IPS-NIHi7 (cell line): ENCODE measurements around the gene SUSD3.

Experiments
- DNase-seq: peaks from one replicate; pipeline ENCODE4 v3.0.0; 2012; ENCODE audit warnings: mixed read lengths; ENCODE audit errors: extremely low spot score

SUSD3 gene

DNA sequence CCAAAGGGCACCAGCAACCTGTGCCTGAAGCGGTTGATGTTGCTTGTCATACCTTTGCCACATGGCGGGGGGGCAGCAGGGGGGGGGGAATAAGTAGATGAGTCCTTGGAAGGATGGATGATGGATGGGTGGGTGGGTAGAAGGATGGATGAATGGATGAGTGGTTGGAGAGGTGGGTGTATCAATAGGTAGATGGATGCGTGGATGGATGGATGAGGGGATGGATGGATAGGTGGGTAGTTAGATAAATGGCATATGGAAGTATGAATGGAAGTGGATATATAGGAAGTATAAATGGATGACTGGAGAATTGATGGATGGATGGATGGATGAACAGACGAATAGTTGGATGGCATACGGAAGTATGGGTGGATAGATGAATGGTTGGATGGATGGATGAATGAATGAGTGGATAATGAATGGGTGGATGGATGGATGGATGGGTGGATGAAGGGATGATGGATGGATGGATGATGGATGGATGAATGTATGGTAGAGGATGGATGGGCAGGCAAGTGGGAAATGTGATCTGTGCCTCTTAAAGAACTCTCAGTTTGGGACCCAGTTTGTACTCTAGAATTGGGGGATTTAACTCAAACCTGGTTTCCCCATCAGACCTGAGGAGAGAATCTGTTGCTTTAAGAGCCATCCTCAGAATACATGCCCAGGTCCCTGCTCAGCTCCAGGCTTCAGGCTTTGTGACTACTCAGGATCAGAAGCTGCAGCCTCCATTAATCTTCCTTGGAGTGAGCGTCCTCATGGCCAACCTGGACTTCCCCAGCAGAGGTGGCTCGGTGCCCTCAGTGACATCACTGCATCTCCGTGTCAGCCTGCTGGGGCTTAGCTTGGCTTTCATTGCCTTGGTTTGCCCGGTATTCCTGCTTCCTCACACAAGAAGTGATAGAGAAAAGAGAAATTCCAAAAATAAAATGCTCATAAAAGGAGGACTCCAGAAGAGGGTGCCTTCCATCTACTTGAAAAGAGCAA lies 27.6 kb upstream of the SUSD3 start:
- no peak for DNase-seq

DNA sequence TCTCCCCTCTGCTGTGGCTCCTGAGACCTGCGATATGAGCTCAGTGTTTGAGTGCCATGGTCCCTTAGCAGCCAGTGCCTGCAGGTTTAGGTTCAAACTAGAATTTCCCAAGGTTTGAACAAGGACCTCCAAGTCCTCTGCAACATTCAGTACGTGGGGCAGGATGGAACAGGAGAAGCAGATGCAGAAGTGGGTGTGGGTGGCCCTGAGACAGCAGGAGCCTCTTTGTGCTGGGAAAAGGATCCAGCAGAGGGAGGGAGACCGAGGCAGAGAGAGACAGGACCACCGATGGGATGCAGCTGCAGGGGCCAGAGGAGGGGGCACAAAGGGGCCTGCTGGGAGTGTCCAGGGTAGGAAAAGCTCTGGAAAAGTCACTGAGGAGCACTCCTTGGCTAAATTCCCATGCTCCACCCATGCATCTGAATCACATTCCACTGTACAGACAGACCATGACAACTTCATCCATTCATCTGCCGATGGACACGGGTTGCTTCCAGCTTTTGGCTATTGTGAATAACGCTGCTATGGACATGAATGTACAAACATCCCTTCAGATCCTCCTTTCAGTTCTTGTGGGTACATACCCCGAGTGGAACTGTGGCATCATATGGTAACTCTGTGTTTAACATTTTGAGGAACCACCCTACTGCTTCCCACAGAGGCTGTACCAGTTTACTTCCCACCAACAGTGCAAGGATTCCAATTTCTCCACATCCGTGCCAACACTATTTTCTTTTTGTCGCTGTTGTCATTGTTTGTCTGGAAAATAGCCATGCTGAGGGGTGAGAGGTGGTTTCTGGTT lies 26.7 kb upstream of the SUSD3 start:
- DNase-seq, result no peak

DNA sequence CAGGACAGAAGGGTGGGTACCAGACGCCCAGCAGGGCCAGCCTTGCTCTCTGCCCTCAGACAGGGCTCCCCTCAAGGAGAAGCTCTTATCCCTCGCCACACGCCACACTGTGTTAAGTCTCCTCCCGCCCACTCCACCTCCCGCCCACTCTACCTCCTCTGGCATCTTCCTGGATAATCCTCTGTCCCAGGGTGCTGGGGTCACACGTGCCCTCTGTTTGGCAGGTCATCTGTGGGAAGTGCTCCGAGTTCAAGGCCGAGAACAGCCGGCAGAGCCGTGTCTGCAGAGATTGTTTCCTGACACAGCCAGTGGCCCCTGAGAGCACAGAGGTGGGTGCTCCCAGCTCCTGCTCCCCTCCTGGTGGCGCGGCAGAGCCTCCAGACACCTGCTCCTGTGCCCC lies 26.0 kb upstream of the SUSD3 start:
- no peak for DNase-seq

DNA sequence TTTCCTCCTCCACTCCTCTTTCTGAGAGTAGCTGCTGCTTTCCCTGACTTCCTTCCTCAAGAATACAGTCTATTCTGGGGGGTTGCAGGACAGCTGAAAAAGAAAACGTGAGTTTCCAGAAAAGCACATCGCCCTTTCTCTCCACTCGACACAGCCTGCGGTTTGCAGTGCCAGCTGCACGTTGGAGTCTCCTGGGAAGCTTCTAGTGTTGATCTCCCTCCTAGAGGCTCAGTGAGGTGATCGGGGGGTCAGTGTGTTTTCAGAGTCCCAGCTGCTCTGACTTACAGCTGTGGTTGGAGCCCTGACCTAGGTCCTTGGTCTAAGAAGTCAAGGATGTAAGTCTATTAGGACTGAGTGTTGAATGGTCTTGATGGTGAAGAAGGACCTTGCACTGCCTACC lies 25.0 kb upstream of the SUSD3 start:
- no peak for DNase-seq

DNA sequence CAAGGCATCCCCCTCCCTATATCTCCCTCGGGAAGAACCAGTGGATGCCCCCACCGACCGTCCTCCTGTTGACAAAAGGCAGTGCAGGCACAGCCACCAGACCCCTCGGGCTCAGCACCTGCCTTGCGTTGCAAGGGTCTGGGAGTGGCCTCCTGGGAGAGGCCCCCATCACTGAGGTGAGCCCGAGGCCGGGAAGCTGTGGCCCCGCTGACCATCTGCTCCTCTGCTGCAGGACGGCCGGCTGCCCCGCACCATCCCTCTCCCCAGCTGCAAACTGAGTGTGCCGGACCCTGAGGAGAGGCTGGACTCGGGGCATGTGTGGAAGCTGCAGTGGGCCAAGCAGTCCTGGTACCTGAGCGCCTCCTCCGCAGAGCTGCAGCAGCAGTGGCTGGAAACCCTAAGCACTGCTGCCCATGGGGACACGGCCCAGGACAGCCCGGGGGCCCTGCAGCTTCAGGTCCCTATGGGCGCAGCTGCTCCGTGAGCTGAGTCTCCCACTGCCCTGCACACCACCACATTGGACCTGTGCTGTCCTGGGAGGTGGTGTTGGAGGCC lies 23.3 kb upstream of the SUSD3 start:
- no peak for DNase-seq

DNA sequence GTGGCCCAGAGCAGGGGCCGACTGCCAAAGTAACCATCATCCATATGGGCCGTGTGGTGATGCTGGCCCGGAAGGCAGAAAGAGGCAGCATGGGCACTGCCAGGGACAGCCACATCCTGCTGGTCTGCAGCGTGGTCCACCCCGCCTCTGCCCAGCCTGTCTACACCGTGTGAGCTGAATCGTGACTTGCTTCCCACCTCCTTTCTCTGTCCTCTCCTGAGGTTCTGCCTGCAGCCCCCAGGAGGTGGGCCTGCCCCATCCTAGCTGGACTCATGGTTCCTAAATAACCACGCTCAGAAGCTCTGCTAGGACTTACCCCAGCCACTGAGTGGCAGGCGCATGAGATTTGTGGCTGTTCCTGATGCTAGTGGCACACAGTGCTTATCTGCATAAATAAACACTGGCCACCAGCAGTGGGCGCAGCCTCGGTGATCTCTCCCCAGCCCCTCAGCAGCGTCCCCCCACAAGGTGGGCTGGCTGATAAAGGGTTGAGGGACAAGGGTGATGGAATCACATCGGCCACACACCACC lies 22.6 kb upstream of the SUSD3 start:
- no peak for DNase-seq

DNA sequence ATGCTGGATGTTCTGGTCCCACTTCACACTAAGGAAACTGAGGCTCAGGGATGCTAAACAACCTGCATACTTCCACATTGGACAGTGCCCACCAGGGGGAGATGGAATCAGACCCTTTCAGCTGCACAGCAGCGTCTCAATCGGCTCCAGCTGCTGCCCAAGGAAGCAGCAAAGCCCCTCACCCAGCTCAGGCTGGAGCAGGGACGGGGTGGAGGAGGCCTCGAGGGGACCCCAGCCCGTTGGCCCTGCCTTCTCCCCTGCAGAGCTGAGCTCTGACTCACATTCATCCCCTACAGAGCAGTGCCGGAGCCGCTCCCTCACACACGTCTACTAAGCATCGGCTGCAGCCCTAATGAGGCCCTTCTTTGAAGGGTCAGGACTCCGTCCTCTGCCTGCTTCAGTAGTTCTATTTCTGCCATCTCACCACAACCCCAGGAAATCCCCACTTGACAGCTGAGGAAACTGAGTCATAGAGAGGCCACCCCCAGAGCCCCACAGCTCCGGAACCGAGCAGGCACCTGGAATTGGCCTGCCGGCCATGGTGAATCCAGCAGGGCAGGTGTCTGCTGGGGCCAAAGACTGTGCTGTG lies 21.5 kb upstream of the SUSD3 start:
- no peak for DNase-seq

DNA sequence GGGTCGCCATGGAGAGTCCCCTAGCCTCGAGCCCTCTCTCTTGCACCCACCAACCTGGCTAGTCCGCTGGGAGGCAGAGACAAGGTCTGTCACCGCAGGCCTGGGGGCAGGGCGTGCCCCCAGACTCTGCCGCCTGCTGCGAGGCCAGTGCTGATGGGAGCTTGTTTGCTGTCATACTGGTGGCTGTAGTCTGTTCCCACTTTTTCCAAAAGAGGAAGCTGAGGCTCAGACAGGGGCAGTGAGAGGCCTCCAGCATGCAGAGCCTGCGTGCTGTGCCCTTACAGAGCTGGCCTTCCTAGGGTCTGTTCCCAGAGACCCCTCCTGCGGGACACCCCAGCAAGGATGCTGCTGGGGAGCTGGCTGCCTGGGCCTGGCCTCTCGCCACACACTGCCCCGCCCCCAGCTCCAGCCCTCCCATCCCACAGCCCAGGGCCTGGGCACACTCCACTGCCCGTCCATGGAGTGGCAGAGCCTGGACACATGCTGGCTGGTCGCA lies 21.0 kb upstream of the SUSD3 start:
- no peak for DNase-seq

DNA sequence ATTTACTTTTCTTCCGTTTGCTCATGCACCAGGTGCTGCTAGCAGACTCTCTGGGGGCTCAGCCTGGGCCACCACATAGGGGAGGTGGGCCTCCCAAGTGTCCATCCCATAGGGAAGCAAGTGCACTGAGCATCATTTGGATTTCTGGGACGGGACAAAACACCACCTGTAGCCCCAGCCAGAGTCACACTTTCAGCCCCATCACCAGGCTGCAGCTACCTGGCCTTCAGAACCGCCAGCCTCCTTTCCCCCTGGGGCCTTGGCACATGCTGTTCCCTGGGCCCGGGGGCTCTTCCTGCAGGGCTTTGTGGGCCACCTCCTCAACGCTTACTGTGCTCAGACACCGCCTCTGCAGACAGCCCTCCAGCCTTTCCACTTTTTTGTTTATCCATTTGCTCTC lies 19.6 kb upstream of the SUSD3 start:
- no peak for DNase-seq

DNA sequence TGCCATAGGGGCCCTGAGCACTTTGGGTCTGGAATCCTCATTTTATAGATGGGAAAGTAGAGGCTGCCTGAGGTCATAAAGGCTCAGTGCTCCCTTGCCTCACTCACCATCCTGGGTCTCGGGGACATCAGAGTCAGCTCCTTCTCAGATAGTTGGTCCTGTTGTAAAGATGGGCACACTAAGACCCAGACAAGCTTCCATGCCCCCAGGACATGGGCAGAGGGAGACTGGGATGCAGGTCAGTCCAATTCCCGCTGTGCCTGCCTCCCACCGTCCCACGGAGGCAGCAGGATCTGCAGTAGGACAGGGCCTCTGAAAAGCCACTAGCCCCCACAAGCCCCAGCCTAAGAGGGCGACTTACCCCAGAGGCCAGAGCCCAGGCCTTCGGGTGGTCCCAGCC lies 19.0 kb upstream of the SUSD3 start:
- no peak for DNase-seq

DNA sequence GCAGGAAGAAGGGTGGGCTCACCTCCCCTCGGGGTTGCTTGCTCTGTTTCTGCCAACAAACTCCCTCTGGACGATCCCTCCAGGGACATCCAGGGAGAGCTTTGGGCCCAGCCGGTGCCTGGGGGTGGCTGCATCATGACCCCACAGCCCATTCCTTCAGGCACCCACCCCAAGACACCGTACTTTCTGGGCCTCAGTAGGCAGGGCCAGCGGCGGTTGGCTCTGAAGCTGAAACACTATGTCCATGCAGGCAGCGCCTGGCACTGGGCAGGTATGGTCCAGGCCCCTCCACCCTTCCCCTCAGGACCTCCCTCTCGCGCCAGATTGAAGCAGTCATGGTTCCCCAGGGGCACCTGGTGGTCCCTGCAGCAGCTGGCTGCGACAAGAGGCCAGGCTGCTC lies 18.5 kb upstream of the SUSD3 start:
- DNase-seq, result no peak

DNA sequence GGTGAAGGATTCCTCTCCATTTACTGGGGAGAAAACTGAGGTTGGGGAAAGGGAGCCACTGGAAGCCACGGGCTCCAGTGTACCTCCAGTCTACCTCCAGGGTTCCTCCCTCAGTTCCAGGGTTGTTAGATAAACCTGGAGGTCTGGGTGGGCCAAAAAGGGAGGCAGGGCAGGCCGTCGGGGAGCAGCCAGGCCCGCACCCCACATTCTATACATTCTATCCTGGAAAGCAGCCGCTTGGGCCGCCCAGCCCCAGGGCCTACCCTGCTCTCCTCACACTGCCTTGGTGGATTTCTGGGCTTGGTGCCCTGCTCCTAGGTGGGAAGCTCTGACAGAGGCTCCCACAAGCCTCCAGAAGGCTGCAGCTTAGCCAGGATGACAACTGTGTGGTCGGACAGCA lies 18.1 kb upstream of the SUSD3 start:
- no peak for DNase-seq

DNA sequence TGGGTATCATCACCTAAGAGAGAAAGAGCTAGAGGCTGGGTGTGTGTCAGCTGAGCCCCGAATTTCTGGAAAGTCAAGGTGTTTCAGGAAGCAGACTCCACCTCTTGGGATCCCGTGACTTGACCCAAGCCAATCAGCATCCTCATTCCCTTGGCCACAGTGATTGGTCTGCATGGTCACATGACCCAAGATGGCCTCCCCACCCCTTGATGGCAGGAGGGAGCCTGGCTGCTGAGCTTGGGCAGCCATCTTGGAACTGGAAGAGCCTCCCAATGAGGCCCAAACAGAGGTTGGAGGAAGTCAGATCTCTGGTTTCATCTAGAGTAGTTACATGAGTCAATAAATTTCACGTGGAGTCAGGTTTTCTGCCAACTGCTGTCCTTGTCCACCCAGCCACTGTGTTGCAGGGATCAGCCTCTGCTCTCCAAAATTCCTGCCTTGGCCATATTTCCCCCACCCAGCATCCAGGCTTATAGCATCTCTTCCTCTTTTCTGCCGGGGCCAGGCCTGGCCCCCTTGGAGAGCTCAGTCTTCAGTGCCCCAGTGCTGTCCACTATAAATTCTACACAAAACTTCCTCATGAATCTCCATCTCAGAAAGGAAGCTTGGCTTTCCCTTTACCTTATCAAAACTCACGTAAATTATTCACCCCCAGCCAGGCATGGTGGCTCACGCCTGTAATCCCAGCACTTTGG lies 17.2 kb upstream of the SUSD3 start:
- no peak for DNase-seq

DNA sequence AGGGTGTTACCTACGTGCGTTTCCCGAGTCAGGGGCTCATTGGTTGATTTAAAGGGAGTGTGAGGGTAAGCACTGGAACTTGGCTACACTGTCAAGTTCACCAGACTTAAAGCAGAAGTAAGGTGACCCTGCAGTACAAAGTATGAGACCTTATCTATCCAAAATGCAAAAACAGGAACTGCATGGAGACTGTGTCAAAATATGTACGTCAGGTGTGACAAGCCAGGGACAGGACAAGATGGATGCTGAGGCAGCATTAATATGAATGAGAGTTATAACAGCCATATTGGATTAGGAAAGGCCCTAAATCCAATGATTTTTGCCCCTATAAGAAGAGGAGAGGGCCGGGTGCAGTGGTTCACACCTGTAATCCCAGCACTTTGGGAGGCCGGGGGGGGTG lies 15.4 kb upstream of the SUSD3 start:
- no peak for DNase-seq

DNA sequence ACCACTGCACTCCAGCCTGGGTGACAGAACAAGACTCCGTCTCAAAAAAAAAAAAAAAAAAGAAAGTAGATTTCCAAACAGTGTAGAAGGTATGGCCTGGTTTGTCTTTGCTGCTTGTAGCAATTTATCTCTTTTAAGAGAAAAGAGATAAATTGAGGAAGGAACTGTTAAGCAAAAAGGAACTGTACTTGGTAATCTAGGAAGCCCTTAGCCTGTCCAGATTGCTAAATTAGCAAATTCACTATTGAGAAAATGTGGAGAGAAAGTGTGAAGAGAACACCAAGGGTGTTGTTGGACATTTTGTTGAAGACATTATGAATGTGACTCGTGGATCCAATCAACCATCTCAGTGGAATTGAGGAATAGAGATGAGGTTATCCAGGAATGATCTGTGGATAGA lies 13.0 kb upstream of the SUSD3 start:
- no peak for DNase-seq

DNA sequence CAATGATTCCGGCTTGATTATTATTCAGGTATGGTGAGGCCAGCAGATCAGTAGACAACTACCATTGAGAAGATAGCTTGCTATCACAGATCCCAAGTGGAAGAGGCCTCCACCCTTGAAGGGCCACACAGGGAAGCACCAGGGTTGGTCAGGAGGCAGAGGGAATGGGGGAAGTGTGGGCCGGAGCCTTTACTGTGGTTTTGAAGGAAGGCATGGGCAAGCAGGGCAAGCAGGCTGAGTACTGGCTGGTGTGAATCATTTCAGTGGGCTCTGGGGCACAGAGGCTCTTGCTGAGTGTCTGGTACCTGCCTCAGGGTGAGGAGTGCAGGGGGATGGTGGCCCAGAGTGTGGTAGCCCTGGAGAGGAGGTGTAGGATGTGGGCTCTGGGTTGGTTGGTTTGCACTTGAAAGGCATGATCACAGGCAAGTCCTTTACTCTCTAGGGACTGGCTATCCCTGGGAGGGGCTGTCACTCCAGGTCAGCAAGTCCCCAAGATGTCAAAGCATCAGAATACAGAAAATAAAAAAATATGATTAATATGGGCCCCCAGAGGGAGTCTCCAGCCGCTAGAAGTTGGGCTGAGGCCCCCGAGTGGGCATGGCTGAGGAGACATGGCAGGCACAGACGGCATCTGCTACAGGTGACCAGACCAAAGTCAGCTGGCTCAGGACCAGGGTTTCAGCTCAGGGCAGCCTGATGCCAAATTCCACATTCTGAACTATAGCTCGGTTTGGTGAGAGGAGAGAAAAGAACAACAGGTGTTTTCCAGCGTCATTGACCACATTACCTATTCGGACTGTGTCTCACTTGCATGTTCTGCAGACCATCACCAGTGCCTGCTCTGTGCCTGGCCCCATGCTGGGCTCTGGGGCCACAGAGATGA lies 9.7 kb upstream of the SUSD3 start:
- DNase-seq, result no peak

DNA sequence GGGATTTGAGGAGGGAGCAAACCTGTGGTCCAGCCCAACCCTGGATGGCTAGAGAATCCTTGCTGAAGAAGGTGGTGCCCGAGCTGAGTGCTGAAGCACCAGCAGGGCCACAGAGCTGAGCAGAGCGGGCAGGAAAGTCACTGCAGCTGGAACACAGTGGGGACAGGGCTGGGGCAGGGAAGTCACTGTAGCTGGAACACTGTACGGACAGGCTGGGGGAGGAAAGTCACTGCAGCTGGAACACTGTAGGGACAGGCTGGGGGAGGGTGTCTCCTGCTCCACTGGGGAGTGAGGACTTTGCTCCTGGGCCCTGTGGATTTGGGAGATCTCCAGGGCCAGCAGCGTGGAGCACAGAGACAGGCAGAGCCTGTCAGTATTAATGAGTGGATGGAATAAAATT lies 9.0 kb upstream of the SUSD3 start:
- no peak for DNase-seq

DNA sequence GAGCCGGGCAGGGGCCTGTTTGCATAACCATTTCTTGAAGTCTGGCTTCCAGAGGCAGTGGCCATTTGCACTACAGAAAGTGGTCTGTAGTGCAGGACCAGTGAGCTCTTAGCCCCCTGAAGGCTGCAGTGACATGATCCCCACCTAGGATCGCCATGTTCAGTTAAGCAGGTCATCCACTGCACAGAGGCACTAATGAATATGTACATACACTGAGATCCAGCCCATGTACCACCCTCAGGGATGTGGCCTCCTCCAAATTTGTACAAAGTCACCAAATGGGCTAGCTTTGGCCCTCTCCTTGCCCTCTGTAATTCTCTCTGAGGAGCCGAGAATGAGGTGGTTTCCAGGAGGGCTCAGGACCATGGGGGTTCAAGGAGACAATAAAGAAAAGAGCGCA lies 8.3 kb upstream of the SUSD3 start:
- no peak for DNase-seq

DNA sequence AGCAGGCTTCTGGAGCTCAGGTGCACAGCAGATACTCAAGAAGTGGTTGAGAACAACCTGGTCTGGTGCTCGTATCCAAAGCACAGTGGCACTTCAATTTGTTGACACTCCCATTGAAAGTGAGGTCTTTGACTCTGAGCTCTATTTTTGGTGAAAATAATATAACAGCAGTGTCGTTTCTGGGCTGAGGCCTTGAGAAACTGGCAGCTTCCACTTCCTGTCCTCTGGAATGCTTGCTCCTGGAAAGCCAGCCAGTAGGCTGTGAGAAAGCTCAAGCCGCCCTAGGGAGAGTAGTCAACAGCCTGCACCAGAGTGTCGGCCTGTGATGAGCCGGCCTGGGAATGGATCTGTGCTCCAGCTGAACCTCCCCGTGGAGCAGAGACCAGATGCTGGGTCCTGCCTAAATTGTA lies 6.8 kb upstream of the SUSD3 start:
- DNase-seq, result no peak
